Neural progenitor cell (in vitro differentiated cells): ENCODE data around the gene BOLA1. TPM values are rescaled to one million over a fixed set of nuclear protein-coding genes. Genes with fewer than 3 reads are reported as not detected.

Experiments used
- DNase-seq: peaks from one replicate; pipeline ENCODE4 v3.0.0-alpha.2; 2016; ENCODE audit warnings: low spot score
- H2AFZ ChIP-seq: fragments of 200-600 bp; sonication (generic); replicated peaks from 2 replicates; pipeline ENCODE4 v1.6.1; 2016; ENCODE audit warnings: antibody characterized with exemption
- H3F3A ChIP-seq: fragments of 200-600 bp; sonication (generic); 2 replicates; pipeline ENCODE4 v1.6.1; 2016; ENCODE audit warnings: antibody characterized with exemption, low read depth
- H3K27ac ChIP-seq: fragments of 200-600 bp; sonication (generic); 2 replicates; pipeline ENCODE4 v1.5.1; 2016; ENCODE audit warnings: mild to moderate bottlenecking
- H3K27me3 ChIP-seq: fragments of 200-600 bp; sonication (generic); 2 replicates; pipeline ENCODE4 v1.6.1; 2016; ENCODE audit warnings: mild to moderate bottlenecking, moderate library complexity
- H3K36me3 ChIP-seq: fragments of 200-600 bp; sonication (generic); 2 replicates; pipeline ENCODE4 v1.5.1; 2016
- H3K4me1 ChIP-seq: fragments of 200-600 bp; sonication (generic); 2 replicates; pipeline ENCODE4 v1.6.1; 2016; ENCODE audit warnings: mixed run types
- H3K4me2 ChIP-seq: fragments of 200-600 bp; sonication (generic); 2 replicates; pipeline ENCODE4 v1.6.1; 2016
- H3K4me3 ChIP-seq: fragments of 200-600 bp; sonication (generic); 2 replicates; pipeline ENCODE4 v1.5.1; 2016
- H3K79me2 ChIP-seq: fragments of 200-600 bp; sonication (generic); 2 replicates; pipeline ENCODE4 v1.6.1; 2016; ENCODE audit warnings: low read depth
- H3K9ac ChIP-seq: fragments of 200-600 bp; sonication (generic); 2 replicates; pipeline ENCODE4 v1.6.1; 2016
- H3K9me3 ChIP-seq: fragments of 200-600 bp; sonication (generic); 2 replicates; pipeline ENCODE4 v1.5.1; 2016; ENCODE audit warnings: low read depth
- H4K20me1 ChIP-seq: fragments of 200-600 bp; sonication (generic); 2 replicates; pipeline ENCODE4 v1.6.1; 2016; ENCODE audit warnings: low read depth
- H3K27ac Mint-ChIP-seq: 3 replicates; pipeline ENCODE4 v1.8.0; 2021; ENCODE audit warnings: mixed read lengths
- H3K27me3 Mint-ChIP-seq: 2 replicates; pipeline ENCODE4 v1.8.0; 2022; ENCODE audit warnings: low read depth, mild to moderate bottlenecking, inconsistent platforms, moderate library complexity, mixed read lengths; ENCODE audit not compliant: insufficient read depth
- H3K36me3 Mint-ChIP-seq: 3 replicates; pipeline ENCODE4 v1.8.0; 2021; ENCODE audit warnings: mixed read lengths
- H3K4me1 Mint-ChIP-seq: 3 replicates; pipeline ENCODE4 v1.8.0; 2021; ENCODE audit warnings: mixed read lengths
- H3K4me3 Mint-ChIP-seq: 3 replicates; pipeline ENCODE4 v1.8.0; 2021; ENCODE audit warnings: mild to moderate bottlenecking, moderate library complexity, mixed read lengths
- H3K9me3 Mint-ChIP-seq: 3 replicates; pipeline ENCODE4 v1.8.0; 2020; ENCODE audit warnings: mixed read lengths
- EZH2 ChIP-seq: fragments of 200-600 bp; sonication (generic); IDR thresholded peaks from 2 replicates; pipeline ENCODE4 v1.6.1; 2017; ENCODE audit warnings: antibody characterized with exemption, mild to moderate bottlenecking, moderate library complexity
- EZH2phosphoT487 ChIP-seq: fragments of 200-600 bp; sonication (generic); IDR thresholded peaks from 2 replicates; pipeline ENCODE4 v1.6.1; 2017; ENCODE audit warnings: antibody characterized with exemption
- total RNA-seq: library from RNA; depleted of rRNA; stranded (reverse); fragments of >200 nt; gene quantifications from 2 replicates; pipeline ENCODE4 v1.2.3, GENCODE V29; 2015; ENCODE audit warnings: low replicate concordance
- TF ChIP-seq, protein P1 (sequence below): fragments of 200-600 bp; sonication (generic); IDR thresholded peaks from 2 replicates; pipeline ENCODE4 v1.5.1; 2017; ENCODE audit warnings: antibody characterized with exemption, mild to moderate bottlenecking

The BOLA1 gene
- total RNA-seq, 1 donor from 2014 or later, result 2.4 TPM

GRCh38 chr1:149906570-149907075 is 7.3 kb downstream of the BOLA1 start:
- H3K4me3 Mint-ChIP-seq, result no peak overlapping the region
- TF ChIP-seq EZH2phosphoT487, result no peak
- TF ChIP-seq EZH2, result no peak
- TF ChIP-seq, protein P1, sequence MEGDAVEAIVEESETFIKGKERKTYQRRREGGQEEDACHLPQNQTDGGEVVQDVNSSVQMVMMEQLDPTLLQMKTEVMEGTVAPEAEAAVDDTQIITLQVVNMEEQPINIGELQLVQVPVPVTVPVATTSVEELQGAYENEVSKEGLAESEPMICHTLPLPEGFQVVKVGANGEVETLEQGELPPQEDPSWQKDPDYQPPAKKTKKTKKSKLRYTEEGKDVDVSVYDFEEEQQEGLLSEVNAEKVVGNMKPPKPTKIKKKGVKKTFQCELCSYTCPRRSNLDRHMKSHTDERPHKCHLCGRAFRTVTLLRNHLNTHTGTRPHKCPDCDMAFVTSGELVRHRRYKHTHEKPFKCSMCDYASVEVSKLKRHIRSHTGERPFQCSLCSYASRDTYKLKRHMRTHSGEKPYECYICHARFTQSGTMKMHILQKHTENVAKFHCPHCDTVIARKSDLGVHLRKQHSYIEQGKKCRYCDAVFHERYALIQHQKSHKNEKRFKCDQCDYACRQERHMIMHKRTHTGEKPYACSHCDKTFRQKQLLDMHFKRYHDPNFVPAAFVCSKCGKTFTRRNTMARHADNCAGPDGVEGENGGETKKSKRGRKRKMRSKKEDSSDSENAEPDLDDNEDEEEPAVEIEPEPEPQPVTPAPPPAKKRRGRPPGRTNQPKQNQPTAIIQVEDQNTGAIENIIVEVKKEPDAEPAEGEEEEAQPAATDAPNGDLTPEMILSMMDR, result no peak

DNA sequence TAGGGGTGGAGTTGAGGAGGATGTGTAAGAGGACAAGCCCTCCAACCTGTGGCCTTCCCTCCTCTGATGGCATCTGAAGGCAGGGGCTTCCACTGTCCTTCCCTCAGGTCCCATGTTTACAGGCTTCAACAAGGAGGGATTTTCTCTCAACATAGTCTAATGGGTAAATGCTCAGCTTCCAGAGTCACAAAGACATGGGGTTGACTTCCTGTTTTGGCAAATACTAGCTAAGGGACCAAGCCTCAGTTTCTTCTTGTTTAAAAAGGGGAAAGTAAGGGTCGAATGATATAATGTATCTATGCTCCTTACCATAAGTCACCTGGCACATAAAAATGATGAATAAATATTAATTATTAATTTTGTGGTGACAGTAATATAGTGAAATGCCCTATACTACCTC is 15.2 kb downstream of the BOLA1 start:
- H3K79me2 ChIP-seq, result peaks cover 36% of the 10 kb centered on the region
- H3K9ac ChIP-seq, result no peak overlapping the region
- H2AFZ ChIP-seq, result no peak overlapping the region
- no peak overlapping the region for H3K4me3 Mint-ChIP-seq
- peaks cover 28% of the 10 kb centered on the region for H3K4me1 ChIP-seq
- H3K27ac ChIP-seq, result no peak overlapping the region
- no peak overlapping the region for H3K27ac Mint-ChIP-seq
- H3K27me3 Mint-ChIP-seq, result no peaks in the 10 kb centered on the region
- H3K36me3 ChIP-seq, result no peaks in the 10 kb centered on the region
- TF ChIP-seq, protein P1, result no peak
- no peak for TF ChIP-seq EZH2phosphoT487
- H3K4me3 ChIP-seq, result no peak overlapping the region
- peaks cover 8% of the 10 kb centered on the region for H4K20me1 ChIP-seq
- H3K36me3 Mint-ChIP-seq, result peaks cover 31% of the 10 kb centered on the region
- H3F3A ChIP-seq, result peaks cover 15% of the 10 kb centered on the region
- DNase-seq, result no peak
- no peaks in the 10 kb centered on the region for H3K27me3 ChIP-seq
- H3K4me2 ChIP-seq, result no peak overlapping the region
- H3K9me3 Mint-ChIP-seq, result peaks cover 3% of the 10 kb centered on the region
- H3K9me3 ChIP-seq, result no peaks in the 10 kb centered on the region
- peaks cover 36% of the 10 kb centered on the region for H3K4me1 Mint-ChIP-seq

More at GRCh38 chr1:149906570-149907075, 7.3 kb downstream of the BOLA1 start:
- Histone ChIP-seq H4K20me1 (no peaks in the 10 kb centered on the region), H3K9me3 (no peaks in the 10 kb centered on the region), H3K4me2 (no peak overlapping the region), H2AFZ (no peak overlapping the region), H3F3A (no peaks in the 10 kb centered on the region), H3K27ac (no peak overlapping the region), H3K36me3 (no peaks in the 10 kb centered on the region), H3K4me1 (no peaks in the 10 kb centered on the region), H3K4me3 (no peak overlapping the region), H3K27me3 (no peaks in the 10 kb centered on the region), H3K79me2 (no peaks in the 10 kb centered on the region), H3K9ac (no peak overlapping the region)
- H3K27ac Mint-ChIP-seq, result no peak overlapping the region
- peaks cover 7% of the 10 kb centered on the region for H3K27me3 Mint-ChIP-seq
- H3K9me3 Mint-ChIP-seq, result no peaks in the 10 kb centered on the region
- DNase-seq, result no peak
- peaks cover 30% of the 10 kb centered on the region for H3K36me3 Mint-ChIP-seq
- H3K4me1 Mint-ChIP-seq, result no peaks in the 10 kb centered on the region

DNA sequence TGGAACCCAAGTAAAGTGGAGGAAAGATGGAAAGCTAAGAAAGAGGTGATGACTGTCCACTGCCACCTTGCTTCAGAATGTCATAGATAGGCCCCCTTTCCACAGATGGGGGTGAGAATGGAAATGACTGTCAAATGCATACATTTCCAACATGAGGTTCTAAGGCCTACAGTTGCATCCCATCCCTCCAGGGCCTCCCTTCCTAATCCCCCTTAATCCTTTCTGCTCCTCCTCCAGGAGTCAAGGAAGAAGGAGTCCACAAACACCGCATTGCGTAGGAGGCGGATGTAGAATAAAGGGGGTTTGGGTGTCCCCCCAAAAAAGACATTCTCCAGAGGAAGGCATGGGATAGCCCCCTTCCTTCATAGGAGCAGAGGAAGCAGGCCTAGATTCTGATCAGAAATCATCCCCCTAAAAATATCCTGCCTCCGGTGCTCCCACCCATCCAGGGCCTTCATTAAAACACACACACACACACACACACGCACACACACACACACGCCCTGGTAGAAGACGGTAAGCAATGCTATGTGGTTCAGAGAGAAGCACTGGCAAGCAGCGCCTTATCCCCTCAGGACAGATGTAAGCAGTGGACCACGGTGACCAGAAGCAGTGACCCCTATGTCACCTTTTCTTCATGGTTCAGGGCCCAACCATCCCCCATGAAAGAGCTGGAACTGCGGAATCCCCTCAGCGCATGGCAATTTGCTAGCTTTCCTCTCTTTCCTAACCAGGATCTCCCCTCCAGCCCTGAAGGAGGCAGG is 16.2 kb downstream of the BOLA1 start:
- Histone ChIP-seq H2AFZ (no peak overlapping the region), H3K9me3 (no peaks in the 10 kb centered on the region), H3K27ac (peak overlapping the region; percentile 45), H3K4me1 (peaks cover 28% of the 10 kb centered on the region), H4K20me1 (peaks cover 8% of the 10 kb centered on the region), H3K36me3 (no peaks in the 10 kb centered on the region), H3K4me3 (peak overlapping the region; percentile 94), H3F3A (peaks cover 15% of the 10 kb centered on the region), H3K27me3 (no peaks in the 10 kb centered on the region), H3K4me2 (peak overlapping the region; percentile 89), H3K79me2 (peaks cover 36% of the 10 kb centered on the region), H3K9ac (no peak overlapping the region)
- Mint-ChIP-seq H3K9me3 (peaks cover 3% of the 10 kb centered on the region), H3K36me3 (peaks cover 27% of the 10 kb centered on the region), H3K4me1 (peaks cover 36% of the 10 kb centered on the region), H3K4me3 (peak overlapping the region; percentile 95), H3K27me3 (no peaks in the 10 kb centered on the region), H3K27ac (peak overlapping the region; percentile 48)
- peak; percentile 59 for DNase-seq
- TF ChIP-seq, protein P1, result no peak
- TF ChIP-seq EZH2 (no peak), EZH2phosphoT487 (no peak)
